Trophoblast cell (in vitro differentiated cells and primary cell): ENCODE results near the gene RIN2.
A peak's percentile ranks its signal among the peaks of the same experiment; 100 is the strongest.

Experiments used
- DNase-seq, 2 donors: peaks; one replicate each; pipeline ENCODE4 v3.0.0-alpha.2; 2016
- H2AFZ ChIP-seq: 2 replicates; pipeline ENCODE4 v1.6.1; 2013; ENCODE audit warnings: low read length, moderate library complexity, mild to moderate bottlenecking; ENCODE audit not compliant: insufficient read depth, poor library complexity
- H2AK5ac ChIP-seq: 2 replicates; pipeline ENCODE4 v1.6.1; 2013; ENCODE audit warnings: mild to moderate bottlenecking, low read length
- H2BK120ac ChIP-seq: 2 replicates; pipeline ENCODE4 v1.6.1; 2013; ENCODE audit warnings: low read length, mild to moderate bottlenecking, moderate library complexity; ENCODE audit not compliant: insufficient read depth, poor library complexity
- H2BK12ac ChIP-seq: 2 replicates; pipeline ENCODE4 v1.6.1; 2013; ENCODE audit warnings: mild to moderate bottlenecking, low read length, moderate library complexity
- H2BK5ac ChIP-seq: 2 replicates; pipeline ENCODE4 v1.6.1; 2013; ENCODE audit warnings: low read length, low read depth, moderate library complexity, mild to moderate bottlenecking; ENCODE audit not compliant: poor library complexity
- H3K14ac ChIP-seq: 2 replicates; pipeline ENCODE4 v1.6.1; 2013; ENCODE audit warnings: mild to moderate bottlenecking, low read length
- H3K18ac ChIP-seq: 2 replicates; pipeline ENCODE4 v1.6.1; 2013; ENCODE audit warnings: mild to moderate bottlenecking, low read length
- H3K23ac ChIP-seq: 2 replicates; pipeline ENCODE4 v1.6.1; 2013; ENCODE audit warnings: low read length
- H3K27ac ChIP-seq: 2 replicates; pipeline ENCODE4 v1.5.1; 2013; ENCODE audit warnings: low read depth, mild to moderate bottlenecking, inconsistent platforms, low read length, moderate library complexity
- H3K27me3 ChIP-seq: 2 replicates; pipeline ENCODE4 v1.6.1; 2013; ENCODE audit warnings: inconsistent platforms, mild to moderate bottlenecking, low read length, moderate library complexity; ENCODE audit not compliant: insufficient read depth
- H3K36me3 ChIP-seq, 2 experiments: 1 replicate in 1 of 2; 2 replicates in 1 of 2; pipeline ENCODE4 v1.6.1; 2013; ENCODE audit warnings: low read length in 2 of 2, mild to moderate bottlenecking in 2 of 2, moderate library complexity in 1 of 2; ENCODE audit not compliant: insufficient read depth in 2 of 2, control insufficient read depth in 1 of 2
- H3K4ac ChIP-seq: 2 replicates; pipeline ENCODE4 v1.6.1; 2013; ENCODE audit warnings: low read depth, mild to moderate bottlenecking, low read length, moderate library complexity
- H3K4me1 ChIP-seq, 2 experiments: 1 replicate in 1 of 2; 2 replicates in 1 of 2; pipeline ENCODE4 v1.6.1; 2013; ENCODE audit warnings: low read length in 2 of 2, mild to moderate bottlenecking in 2 of 2, moderate library complexity in 1 of 2; ENCODE audit not compliant: insufficient read depth in 2 of 2, control insufficient read depth in 1 of 2
- H3K4me2 ChIP-seq: 2 replicates; pipeline ENCODE4 v1.6.1; 2013; ENCODE audit warnings: inconsistent platforms, mild to moderate bottlenecking, low read length, moderate library complexity
- H3K4me3 ChIP-seq: 2 replicates; pipeline ENCODE4 v1.5.1; 2013; ENCODE audit warnings: mild to moderate bottlenecking, low read depth, low read length, inconsistent platforms
- H3K79me1 ChIP-seq: one replicate; pipeline ENCODE4 v1.6.1; 2013; ENCODE audit warnings: low read length
- H3K79me2 ChIP-seq: 2 replicates; pipeline ENCODE4 v1.6.1; 2013; ENCODE audit warnings: low read length, mild to moderate bottlenecking; ENCODE audit not compliant: control insufficient read depth, insufficient read depth, poor library complexity
- H3K9ac ChIP-seq: 2 replicates; pipeline ENCODE4 v1.6.1; 2013; ENCODE audit warnings: mild to moderate bottlenecking, low read length
- H3K9me3 ChIP-seq: 2 replicates; pipeline ENCODE4 v1.6.1; 2013; ENCODE audit warnings: low read depth, mild to moderate bottlenecking, control low read depth, inconsistent platforms, low read length; ENCODE audit not compliant: insufficient read depth
- H4K12ac ChIP-seq: 2 replicates; pipeline ENCODE4 v1.6.1; 2013; ENCODE audit warnings: low read depth, mild to moderate bottlenecking, low read length, moderate library complexity
- H4K8ac ChIP-seq: 2 replicates; pipeline ENCODE4 v1.6.1; 2013; ENCODE audit warnings: low read depth, mild to moderate bottlenecking, low read length, moderate library complexity
- H4K91ac ChIP-seq: one replicate; pipeline ENCODE4 v1.6.1; 2013; ENCODE audit warnings: low read depth, mild to moderate bottlenecking, low read length, moderate library complexity
- WGBS: extraction: QIAGEN DNeasy Blood & Tissue Kit; methylation state at CpG from one replicate; pipeline ENCODE4 v1.1.7; 2013; ENCODE audit warnings: missing lambda C conversion rate; ENCODE audit not compliant: insufficient read length, insufficient coverage; ENCODE audit errors: extremely low coverage; 5-methylcytosine and 5-hydroxymethylcytosine counted together

RIN2 gene

DNA sequence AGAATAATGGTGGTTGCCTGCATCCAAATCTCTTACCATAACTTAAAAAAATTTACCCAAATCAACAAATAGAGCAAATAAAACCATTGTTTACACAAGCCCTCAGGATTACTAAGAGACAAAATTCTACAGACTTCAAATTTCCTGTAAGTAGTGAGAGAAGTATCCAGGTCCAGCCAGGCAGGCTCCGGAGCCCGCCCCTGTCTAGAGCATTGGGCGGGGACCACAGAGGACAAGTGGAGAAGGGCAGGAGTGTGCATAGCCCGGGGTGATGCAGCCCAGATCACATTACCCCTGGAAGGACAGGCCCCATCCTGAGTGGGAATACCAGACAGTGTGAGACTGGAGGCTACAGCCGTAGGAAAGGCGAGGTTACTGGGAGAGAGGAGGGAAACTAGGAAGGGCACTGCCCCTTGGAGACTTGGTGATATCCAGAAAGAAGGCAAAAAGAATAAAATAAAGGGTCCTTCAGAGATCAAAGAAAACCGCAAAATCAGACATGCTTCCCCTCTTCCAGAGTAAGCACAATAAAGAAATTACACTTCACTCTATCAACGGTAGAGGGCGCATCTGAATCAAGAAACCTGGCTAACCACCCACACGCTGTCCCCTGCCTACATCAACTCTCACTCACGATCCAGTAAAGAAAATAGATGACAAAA is 26.6 kb downstream of the RIN2 start:
- DNase-seq, result peak; percentile 56 to 89
- Histone ChIP-seq H2AK5ac (no peak overlapping the region), H2BK120ac (peak overlapping the region; percentile 9), H3K79me1 (peaks cover 26% of the 10 kb centered on the region), H2BK5ac (peak overlapping the region; percentile 70), H2AFZ (no peak overlapping the region), H3K79me2 (peaks cover 7% of the 10 kb centered on the region), H3K4me3 (no peak overlapping the region), H3K9me3 (no peaks in the 10 kb centered on the region), H4K12ac (no peak overlapping the region), H3K9ac (no peak overlapping the region), H4K91ac (peak overlapping the region; percentile 3), H3K23ac (no peak overlapping the region), H3K18ac (no peak overlapping the region), H3K27me3 (no peaks in the 10 kb centered on the region), H2BK12ac (no peak overlapping the region), H3K4me1 (peaks cover 20 to 26% of the 10 kb centered on the region in 2 experiments), H3K36me3 (no peaks in the 10 kb centered on the region), H3K14ac (no peak overlapping the region), H3K4me2 (peak overlapping the region; percentile 42), H3K27ac (peak overlapping the region; percentile 88), H3K4ac (no peak overlapping the region), H4K8ac (peak overlapping the region; percentile 36)
- no CpG with 5 or more reads among the region's 11 CpGs for WGBS

DNA sequence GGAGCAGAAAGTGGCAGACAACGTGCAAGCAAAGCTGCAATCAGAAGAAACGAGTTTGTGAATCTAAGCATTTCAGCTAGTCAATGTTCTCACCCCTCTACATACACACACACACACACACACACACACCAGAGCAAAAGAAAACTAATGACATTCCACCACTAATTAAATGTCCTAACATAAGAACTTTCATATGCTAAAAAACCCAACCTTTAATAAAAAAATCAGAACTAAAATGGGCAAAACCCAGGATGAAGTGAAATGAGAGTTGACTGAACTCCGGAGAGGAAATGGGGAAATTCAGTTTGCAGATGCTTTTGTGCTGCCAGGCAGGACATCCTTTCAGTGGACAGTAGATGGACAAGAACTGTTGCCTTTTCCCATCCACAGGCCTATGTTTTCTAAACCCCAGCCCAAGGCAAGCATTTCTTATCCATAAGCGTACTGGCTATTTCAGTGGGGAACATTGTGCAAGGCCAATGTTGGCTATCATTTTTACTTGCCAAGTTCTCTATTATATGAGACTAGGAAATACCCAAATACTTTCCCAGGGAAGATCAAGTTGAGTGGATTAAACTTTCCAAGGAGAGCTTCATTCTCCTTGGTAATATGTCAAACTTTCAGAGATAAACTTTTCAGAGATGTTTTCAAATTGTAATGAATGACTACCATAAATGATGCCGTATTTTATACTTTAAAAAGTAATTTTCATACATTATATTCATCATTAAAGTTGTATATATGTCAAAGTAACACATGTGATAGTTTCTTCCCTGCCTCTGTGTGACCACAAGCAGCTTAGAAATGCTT is 27.3 kb downstream of the RIN2 start:
- Histone ChIP-seq H3K4me2 (peak overlapping the region; percentile 42), H2AFZ (no peak overlapping the region), H4K91ac (peak overlapping the region; percentile 82), H3K79me2 (peaks cover 7% of the 10 kb centered on the region), H3K18ac (peak overlapping the region; percentile 54), H2BK120ac (peak overlapping the region; percentile 93), H2BK12ac (peak overlapping the region; percentile 92), H3K4ac (peak overlapping the region; percentile 56), H2AK5ac (peak overlapping the region; percentile 57), H3K23ac (no peak overlapping the region), H3K27me3 (no peaks in the 10 kb centered on the region), H3K4me1 (peaks cover 17 to 24% of the 10 kb centered on the region in 2 experiments), H4K12ac (no peak overlapping the region), H3K14ac (peak overlapping the region; percentile 42), H4K8ac (peak overlapping the region; percentile 83), H3K27ac (peak overlapping the region; percentile 92), H3K9me3 (no peaks in the 10 kb centered on the region), H3K4me3 (no peak overlapping the region), H3K9ac (no peak overlapping the region), H3K36me3 (no peaks in the 10 kb centered on the region), H3K79me1 (peaks cover 24% of the 10 kb centered on the region), H2BK5ac (peak overlapping the region; percentile 74)
- peak; percentile 23 to 34 for DNase-seq
- WGBS, result no CpG with 5 or more reads among the region's 5 CpGs

DNA sequence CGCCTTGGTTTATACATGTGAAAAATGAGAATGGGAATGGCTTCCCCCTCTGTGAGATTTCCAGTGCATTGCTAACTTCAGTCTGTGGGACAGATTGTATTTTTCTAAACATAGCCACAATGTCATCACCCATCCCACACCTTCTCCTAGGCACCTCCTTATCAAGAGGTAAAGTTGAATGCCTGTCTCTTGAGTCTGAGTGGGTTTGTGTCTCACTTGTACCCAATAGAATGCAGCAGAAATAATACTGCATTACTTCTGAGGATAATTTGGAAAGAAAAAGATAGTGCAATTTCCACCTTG is 27.9 kb downstream of the RIN2 start:
- H3K79me1 ChIP-seq, result peaks cover 24% of the 10 kb centered on the region
- peak overlapping the region; percentile 80 for H3K14ac ChIP-seq
- no peaks in the 10 kb centered on the region for H3K9me3 ChIP-seq
- H2BK120ac ChIP-seq, result peak overlapping the region; percentile 59
- peak overlapping the region; percentile 52 for H2AFZ ChIP-seq
- H3K4ac ChIP-seq, result peak overlapping the region; percentile 56
- H3K9ac ChIP-seq, result no peak overlapping the region
- no peaks in the 10 kb centered on the region for H3K36me3 ChIP-seq
- peak overlapping the region; percentile 74 for H2BK12ac ChIP-seq
- H3K4me3 ChIP-seq, result no peak overlapping the region
- H4K12ac ChIP-seq, result no peak overlapping the region
- peak overlapping the region; percentile 70 for H2BK5ac ChIP-seq
- H3K23ac ChIP-seq, result no peak overlapping the region
- H4K91ac ChIP-seq, result peak overlapping the region; percentile 82
- H3K27me3 ChIP-seq, result no peaks in the 10 kb centered on the region
- no peak overlapping the region for H3K4me2 ChIP-seq
- DNase-seq, result no peak
- peak overlapping the region; percentile 92 for H3K27ac ChIP-seq
- H3K79me2 ChIP-seq, result peaks cover 7% of the 10 kb centered on the region
- WGBS, result no CpG with 5 or more reads among the region's 1 CpG
- H3K4me1 ChIP-seq, result peaks cover 17 to 27% of the 10 kb centered on the region in 2 experiments
- H2AK5ac ChIP-seq, result peak overlapping the region; percentile 57
- H4K8ac ChIP-seq, result peak overlapping the region; percentile 58
- peak overlapping the region; percentile 54 for H3K18ac ChIP-seq

DNA sequence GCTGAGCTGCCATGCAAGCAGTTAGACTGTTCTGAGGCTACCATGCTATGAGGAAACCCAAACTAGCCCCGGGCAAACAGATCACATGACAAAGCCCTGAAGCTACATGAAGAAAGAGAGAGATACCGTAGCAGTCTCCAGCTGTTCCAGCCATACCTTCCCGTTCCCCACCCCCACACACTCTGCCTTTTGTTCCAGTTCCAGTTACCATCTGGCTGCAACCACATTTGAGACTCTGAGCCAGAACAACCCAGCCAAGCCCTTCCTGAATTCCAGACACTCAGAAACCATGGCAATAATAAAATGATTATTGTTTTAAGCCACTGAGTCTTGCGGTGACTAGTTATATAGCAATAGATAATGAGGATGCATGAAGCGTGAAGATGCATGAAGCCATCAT is 28.3 kb downstream of the RIN2 start:
- H3K27ac ChIP-seq, result peak overlapping the region; percentile 92
- no peak overlapping the region for H3K4me3 ChIP-seq
- peak overlapping the region; percentile 59 for H2BK120ac ChIP-seq
- no peak overlapping the region for H2AFZ ChIP-seq
- H4K8ac ChIP-seq, result peak overlapping the region; percentile 58
- peaks cover 17 to 27% of the 10 kb centered on the region in 2 experiments for H3K4me1 ChIP-seq
- no peaks in the 10 kb centered on the region for H3K27me3 ChIP-seq
- no peak overlapping the region for H3K9ac ChIP-seq
- H3K4ac ChIP-seq, result no peak overlapping the region
- no peak overlapping the region for H3K4me2 ChIP-seq
- H3K18ac ChIP-seq, result no peak overlapping the region
- no peaks in the 10 kb centered on the region for H3K36me3 ChIP-seq
- peaks cover 24% of the 10 kb centered on the region for H3K79me1 ChIP-seq
- H2BK5ac ChIP-seq, result peak overlapping the region; percentile 70
- WGBS, result no CpG with 5 or more reads among the region's 5 CpGs
- no peaks in the 10 kb centered on the region for H3K9me3 ChIP-seq
- H2AK5ac ChIP-seq, result no peak overlapping the region
- DNase-seq, result peak; percentile 97 to 99
- peak overlapping the region; percentile 15 for H2BK12ac ChIP-seq
- H3K23ac ChIP-seq, result no peak overlapping the region
- H4K91ac ChIP-seq, result peak overlapping the region; percentile 82
- H3K79me2 ChIP-seq, result peaks cover 7% of the 10 kb centered on the region
- no peak overlapping the region for H4K12ac ChIP-seq
- H3K14ac ChIP-seq, result no peak overlapping the region
